Muscle layer of colon (tissue), 2 donors: ENCODE results near the gene HIC1.

Experiments used
- H3K27ac ChIP-seq: one replicate; pipeline ENCODE4 v1.7.0; 2013; ENCODE audit warnings: low read depth, mild to moderate bottlenecking, low read length, moderate library complexity
- H3K27me3 ChIP-seq, 2 donors: one replicate each; pipeline ENCODE4 v1.7.0; 2013; ENCODE audit warnings: low read length in 2 of 2, mild to moderate bottlenecking in 2 of 2; ENCODE audit not compliant: insufficient read depth in 2 of 2, control insufficient read depth in 1 of 2
- H3K36me3 ChIP-seq: one replicate; pipeline ENCODE4 v1.7.0; 2013; ENCODE audit warnings: mild to moderate bottlenecking, low read length; ENCODE audit not compliant: insufficient read depth
- H3K4me1 ChIP-seq: one replicate; pipeline ENCODE4 v1.7.0; 2013; ENCODE audit warnings: mild to moderate bottlenecking, low read length; ENCODE audit not compliant: insufficient read depth
- H3K4me3 ChIP-seq, 2 donors: one replicate each; pipeline ENCODE4 v1.7.0; 2013; ENCODE audit warnings: low read length in 2 of 2, low read depth in 1 of 2, mild to moderate bottlenecking in 1 of 2, moderate library complexity in 1 of 2
- H3K9ac ChIP-seq: one replicate; pipeline ENCODE4 v1.7.0; 2013; ENCODE audit warnings: low read length
- H3K9me3 ChIP-seq: one replicate; pipeline ENCODE4 v1.7.0; 2013; ENCODE audit warnings: mild to moderate bottlenecking, low read length
- donor health status: abdominal sarcoma.
- donor health status: Adenocarcinoma of cecum.

HIC1 gene

GRCh38 chr17:2058586-2059546 is 4.0 kb downstream of the HIC1 start:
- Histone ChIP-seq H3K9ac (peak overlapping the region; percentile 40), H3K4me3 (peak overlapping the region in 1 of 2 donors; percentile 18), H3K9me3 (no peaks in the 10 kb centered on the region), H3K36me3 (peaks cover 16% of the 10 kb centered on the region), H3K4me1 (peaks cover 39% of the 10 kb centered on the region), H3K27me3 (peaks cover 7 to 26% of the 10 kb centered on the region in 2 donors), H3K27ac (peak overlapping the region; percentile 66)

GRCh38 chr17:2059547-2060384 is 4.9 kb downstream of the HIC1 start:
- Histone ChIP-seq H3K27me3 (peaks cover under 1 to 18% of the 10 kb centered on the region in 2 donors), H3K4me3 (peak overlapping the region in 1 of 2 donors; percentile 35), H3K36me3 (peaks cover 24% of the 10 kb centered on the region), H3K27ac (peak overlapping the region; percentile 66), H3K4me1 (peaks cover 41% of the 10 kb centered on the region), H3K9ac (peak overlapping the region; percentile 40), H3K9me3 (no peaks in the 10 kb centered on the region)

DNA sequence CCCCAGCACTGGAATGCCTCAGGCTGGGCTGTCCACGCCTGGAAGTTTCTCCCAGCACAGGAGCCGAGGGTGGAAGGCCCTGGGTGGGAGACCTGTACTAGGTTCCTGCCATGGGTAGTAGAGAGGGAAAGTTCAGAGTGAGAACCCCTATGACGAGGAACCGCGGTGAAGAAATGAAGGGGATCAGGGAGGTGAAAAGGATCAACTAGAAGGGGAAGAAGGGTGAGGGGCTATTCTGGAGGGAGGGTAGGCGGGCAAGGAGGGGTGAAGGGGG is 5.4 kb downstream of the HIC1 start:
- H3K27me3 ChIP-seq = peaks cover 0 to 15% of the 10 kb centered on the region in 2 donors
- peaks cover 44% of the 10 kb centered on the region for H3K4me1 ChIP-seq
- H3K9ac ChIP-seq = peak overlapping the region; percentile 40
- H3K27ac ChIP-seq = peak overlapping the region; percentile 75
- H3K4me3 ChIP-seq = peak overlapping the region in 1 of 2 donors; percentile 35
- peaks cover 28% of the 10 kb centered on the region for H3K36me3 ChIP-seq
- H3K9me3 ChIP-seq = no peaks in the 10 kb centered on the region

- H3K36me3 ChIP-seq = peaks cover 31% of the 10 kb centered on the region
- H3K9ac ChIP-seq = no peak overlapping the region
- no peak overlapping the region for H3K4me3 ChIP-seq
These were observed 6.0 kb downstream of the HIC1 start for GRCh38 chr17:2060681-2061440.

GRCh38 chr17:2061441-2061958 is 6.6 kb downstream of the HIC1 start:
- Histone ChIP-seq H3K9me3 (no peaks in the 10 kb centered on the region), H3K4me3 (no peak overlapping the region), H3K4me1 (peaks cover 55% of the 10 kb centered on the region), H3K27me3 (peaks cover 0 to 7% of the 10 kb centered on the region in 2 donors), H3K9ac (no peak overlapping the region), H3K36me3 (peaks cover 34% of the 10 kb centered on the region), H3K27ac (peak overlapping the region; percentile 75)

More at GRCh38 chr17:2060681-2061440, 6.0 kb downstream of the HIC1 start:
- peaks cover 0 to 11% of the 10 kb centered on the region in 2 donors for H3K27me3 ChIP-seq
- H3K9me3 ChIP-seq = no peaks in the 10 kb centered on the region
- H3K4me1 ChIP-seq = peaks cover 48% of the 10 kb centered on the region
- peak overlapping the region; percentile 75 for H3K27ac ChIP-seq

DNA sequence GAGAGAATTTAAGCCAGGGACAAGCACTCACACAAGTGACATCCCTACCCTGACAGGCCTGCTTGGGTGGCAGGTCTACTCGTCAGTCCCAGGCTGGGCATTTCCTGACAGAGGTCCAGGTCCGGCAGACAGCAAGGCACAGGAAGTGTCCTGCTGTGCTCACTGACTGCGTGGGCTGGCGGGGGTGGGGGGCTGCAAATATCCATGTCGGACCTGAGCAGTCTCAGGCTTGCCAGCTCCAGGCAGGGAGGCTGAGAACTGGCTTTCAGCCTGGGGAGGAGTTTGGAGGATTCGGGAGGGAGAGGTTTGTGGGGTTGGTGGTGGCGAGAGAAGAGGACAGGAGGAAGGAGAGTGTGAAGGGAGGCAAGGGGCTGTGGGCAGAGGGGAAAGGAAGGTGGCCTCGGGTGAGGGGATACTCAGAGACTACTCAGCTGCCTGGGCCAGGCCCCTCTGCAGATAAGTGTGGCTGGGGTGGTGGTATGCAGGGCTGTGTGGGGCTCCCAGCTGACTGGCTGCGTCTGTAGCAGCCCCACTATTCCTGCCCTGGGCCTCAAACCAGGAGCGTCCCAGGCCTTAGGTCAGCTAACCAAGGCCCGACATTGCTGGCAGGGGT is 7.8 kb downstream of the HIC1 start:
- Histone ChIP-seq H3K36me3 (peaks cover 34% of the 10 kb centered on the region), H3K4me1 (peaks cover 67% of the 10 kb centered on the region)

GRCh38 chr17:2063261-2064146 is 8.6 kb downstream of the HIC1 start:
- Histone ChIP-seq H3K4me3 (no peak overlapping the region), H3K27ac (peak overlapping the region; percentile 77), H3K36me3 (peaks cover 37% of the 10 kb centered on the region), H3K4me1 (peaks cover 72% of the 10 kb centered on the region), H3K9ac (peak overlapping the region; percentile 13), H3K9me3 (no peaks in the 10 kb centered on the region), H3K27me3 (peaks cover 0 to 6% of the 10 kb centered on the region in 2 donors)

More for the DNA sequence above, 7.8 kb downstream of the HIC1 start:
- Histone ChIP-seq H3K9ac (no peak overlapping the region), H3K4me3 (no peak overlapping the region), H3K27me3 (peaks cover 0 to 6% of the 10 kb centered on the region in 2 donors), H3K27ac (peak overlapping the region; percentile 77), H3K9me3 (no peaks in the 10 kb centered on the region)

DNA sequence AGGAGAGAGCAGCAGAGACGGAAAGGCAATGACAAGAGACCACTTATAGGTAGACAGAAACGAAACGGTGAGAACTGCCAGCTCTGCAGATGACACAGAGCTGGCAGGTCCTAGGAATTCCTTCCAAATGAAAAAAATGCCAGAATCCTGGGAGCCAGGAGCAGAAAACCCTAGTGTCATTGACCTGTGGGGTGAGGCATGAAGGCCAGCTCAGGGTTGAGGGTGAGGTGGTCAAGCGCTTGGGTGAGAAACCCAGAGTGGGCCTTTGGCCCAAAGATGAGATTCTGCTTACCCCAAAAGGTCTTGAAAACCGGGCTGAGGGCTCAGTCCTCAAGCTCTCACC is 9.2 kb downstream of the HIC1 start:
- peaks cover 0 to under 1% of the 10 kb centered on the region in 2 donors for H3K27me3 ChIP-seq
- H3K27ac ChIP-seq = peak overlapping the region; percentile 77
- H3K9ac ChIP-seq = no peak overlapping the region
- H3K36me3 ChIP-seq = peaks cover 40% of the 10 kb centered on the region
- no peak overlapping the region for H3K4me3 ChIP-seq
- H3K9me3 ChIP-seq = no peaks in the 10 kb centered on the region
- peaks cover 75% of the 10 kb centered on the region for H3K4me1 ChIP-seq

- H3K9me3 ChIP-seq = no peaks in the 10 kb centered on the region
- no peak overlapping the region for H3K9ac ChIP-seq
- no peak overlapping the region for H3K4me3 ChIP-seq
- peaks cover 41% of the 10 kb centered on the region for H3K36me3 ChIP-seq
- H3K27ac ChIP-seq = peak overlapping the region; percentile 77
- H3K27me3 ChIP-seq = no peaks in the 10 kb centered on the region
- peaks cover 74% of the 10 kb centered on the region for H3K4me1 ChIP-seq
These were observed 9.6 kb downstream of the HIC1 start for GRCh38 chr17:2064520-2064971.
